Mesothelial cell of epicardium (in vitro differentiated cells): ENCODE data around the gene UBE2A. TPM values are rescaled to one million over a fixed set of nuclear protein-coding genes. Genes with fewer than 3 reads are reported as not detected.

Experiments used
- DNase-seq, 2 experiments: peaks; one replicate each; pipeline ENCODE4 v3.0.0; 2021; ENCODE audit warnings: low spot score in 2 of 2; ENCODE audit not compliant: unreplicated experiment in 2 of 2
- H3K27ac Mint-ChIP-seq: 2 replicates; pipeline ENCODE4 v1.8.0; 2021; ENCODE audit warnings: mixed read lengths
- H3K27me3 Mint-ChIP-seq: 2 replicates; pipeline ENCODE4 v1.8.0; 2021; ENCODE audit warnings: low read depth, mixed read lengths
- H3K36me3 Mint-ChIP-seq: 2 replicates; pipeline ENCODE4 v1.8.0; 2021; ENCODE audit warnings: mixed read lengths
- H3K4me1 Mint-ChIP-seq: 2 replicates; pipeline ENCODE4 v1.8.0; 2021; ENCODE audit warnings: mixed read lengths
- H3K4me3 Mint-ChIP-seq: 2 replicates; pipeline ENCODE4 v1.8.0; 2021; ENCODE audit warnings: mild to moderate bottlenecking, moderate library complexity, mixed read lengths
- H3K9me3 Mint-ChIP-seq: 2 replicates; pipeline ENCODE4 v1.8.0; 2021; ENCODE audit warnings: mixed read lengths
- CTCF ChIP-seq: fragments of 200-600 bp; sonication (generic); IDR thresholded peaks from one replicate; pipeline ENCODE4 v1.5.0; 2021; ENCODE audit warnings: antibody characterized with exemption; ENCODE audit not compliant: unreplicated experiment
- total RNA-seq: library from RNA; stranded (reverse); gene quantifications from 3 replicates; pipeline ENCODE4 v1.2.1, GENCODE V29; 2021

Gene UBE2A
- total RNA-seq, 1 donor from 2014 or later = 54.1 TPM

GRCh38 chrX:119625843-119626242, 51.5 kb downstream of the UBE2A start:
- H3K36me3 Mint-ChIP-seq = peaks cover 21% of the 10 kb centered on the region
- H3K4me1 Mint-ChIP-seq = peaks cover 6% of the 10 kb centered on the region
- H3K27me3 Mint-ChIP-seq = no peaks in the 10 kb centered on the region
- H3K4me3 Mint-ChIP-seq = no peak overlapping the region
- H3K9me3 Mint-ChIP-seq = peaks cover 13% of the 10 kb centered on the region
- no peak for DNase-seq
- TF ChIP-seq CTCF = no peak
- H3K27ac Mint-ChIP-seq = no peak overlapping the region

Other genes with a start within 250 kb of the UBE2A start
- 6.7 to 9.2 TPM (median 8.0 TPM) in 3 replicates for gene SLC25A43, start 175.2 kb upstream of the UBE2A start, total RNA-seq
- gene SLC25A5, start 106.1 kb upstream of the UBE2A start, total RNA-seq = 171 to 179 TPM (median 177 TPM) in 3 replicates
- gene STEEP1, start 9.2 kb upstream of the UBE2A start, total RNA-seq = 21.6 to 24.9 TPM (median 22.3 TPM) in 3 replicates
- gene NKRF, start 31.9 kb downstream of the UBE2A start, total RNA-seq = 11.0 to 11.6 TPM (median 11.0 TPM) in 3 replicates
- gene SEPTIN6, start 118.6 kb downstream of the UBE2A start, total RNA-seq = 57.6 to 62.7 TPM (median 58.1 TPM) in 3 replicates
- 0.38 TPM in 2 of 3 replicates, not detected in the other for gene SOWAHD, start 184.0 kb downstream of the UBE2A start, total RNA-seq
- 2,086 to 2,208 TPM (median 2,190 TPM) in 3 replicates for gene RPL39, start 217.1 kb downstream of the UBE2A start, total RNA-seq